Measurements from ENCODE around the gene SLC6A20. TPM values are rescaled to one million over a fixed set of nuclear protein-coding genes. Genes with fewer than 3 reads are reported as not detected.

SLC6A20 gene
- total RNA-seq: 0.51 and 2.8 TPM in 2 replicates

GRCh38 chr3:45795882-45796765 is at the start of gene SLC6A20:
Gene SLC6A20 (minus strand): TSS chr3:45796536. CDS start chr3:45796419, 117 bp downstream.
- peak within 1 kb of the TSS; percentile 73 for H3K4me3 ChIP-seq (ENCODE audit: low read depth, low read length)
- TF ChIP-seq CTCF (conservative IDR thresholded peaks at IDR 0.05; ENCODE audit: low read depth, low read length): no peak
- DNase-seq (ENCODE audit: low read depth): no peak

GRCh38 chr3:45844616-45845015 is 48.3 kb upstream of the SLC6A20 start:
- no peak for TF ChIP-seq CTCF (conservative IDR thresholded peaks at IDR 0.05; ENCODE audit: low read depth, low read length)
- H3K4me3 ChIP-seq (ENCODE audit: low read depth, low read length): no peak overlapping the region
- no peak for DNase-seq (ENCODE audit: low read depth)

- DNase-seq (ENCODE audit: low read depth): no peak
- no peak for TF ChIP-seq CTCF (conservative IDR thresholded peaks at IDR 0.05; ENCODE audit: low read depth, low read length)
- H3K4me3 ChIP-seq (ENCODE audit: low read depth, low read length): no peak overlapping the region
Measured at GRCh38 chr3:45842851-45843625, 46.7 kb upstream of the SLC6A20 start.

GRCh38 chr3:45841757-45842491 is 45.6 kb upstream of the SLC6A20 start, which contains the start of gene LZTFL1:
Gene LZTFL1 (minus strand): TSS chr3:45842119. CDS start chr3:45841991, 128 bp downstream.
- H3K4me3 ChIP-seq (ENCODE audit: low read depth, low read length): peak within 1 kb of the TSS; percentile 96

GRCh38 chr3:45841420-45841756 is 45.1 kb upstream of the SLC6A20 start:
- TF ChIP-seq CTCF (conservative IDR thresholded peaks at IDR 0.05; ENCODE audit: low read depth, low read length): no peak
- DNase-seq (ENCODE audit: low read depth): no peak
- peak overlapping the region; percentile 96 for H3K4me3 ChIP-seq (ENCODE audit: low read depth, low read length)

More at GRCh38 chr3:45841757-45842491, 45.6 kb upstream of the SLC6A20 start, which contains the start of gene LZTFL1:
- DNase-seq (ENCODE audit: low read depth): peak; percentile 88
- TF ChIP-seq CTCF (conservative IDR thresholded peaks at IDR 0.05; ENCODE audit: low read depth, low read length): no peak

GRCh38 chr3:45838466-45838865 is 42.1 kb upstream of the SLC6A20 start:
- H3K4me3 ChIP-seq (ENCODE audit: low read depth, low read length): no peak overlapping the region
- no peak for DNase-seq (ENCODE audit: low read depth)
- TF ChIP-seq CTCF (conservative IDR thresholded peaks at IDR 0.05; ENCODE audit: low read depth, low read length): no peak

Measured in epithelial cell of proximal tubule (primary cell).